ENCODE measurements around the gene ACAD9.

DNA sequence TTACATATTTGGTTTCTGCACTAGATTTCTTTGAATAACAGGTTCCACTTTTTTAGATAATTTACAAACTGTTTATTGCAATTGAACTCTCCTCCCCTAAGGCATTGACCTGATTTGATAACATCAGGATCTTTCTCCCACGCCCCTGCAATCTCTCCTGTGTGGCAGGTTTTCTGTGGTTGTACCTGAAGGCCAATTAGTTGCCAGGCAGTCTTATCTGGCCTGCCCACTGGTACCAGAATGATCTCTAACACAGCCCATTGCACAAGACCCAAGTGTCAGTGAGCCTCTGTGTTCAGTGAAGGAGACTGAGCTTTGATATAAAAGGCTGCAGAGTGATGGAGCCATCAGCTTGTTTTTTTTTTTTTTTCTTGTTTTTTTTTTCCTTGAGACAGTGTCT lies 3.3 kb downstream of the ACAD9 start:
- TF ChIP-seq POLR2AphosphoS5 (IDR thresholded peaks at IDR 0.05; ENCODE audit: borderline replicate concordance, low read depth, low read length) = no peak
- TF ChIP-seq EZH2 (IDR thresholded peaks at IDR 0.05) = no peak
- no peak for TF ChIP-seq FOXP2 (optimal IDR thresholded peaks at IDR 0.05; ENCODE audit: control extremely low read depth, extremely low read length, insufficient read depth)

Data from SK-N-MC (cell line).